ENCODE measurements around the gene MCM9.

DNA sequence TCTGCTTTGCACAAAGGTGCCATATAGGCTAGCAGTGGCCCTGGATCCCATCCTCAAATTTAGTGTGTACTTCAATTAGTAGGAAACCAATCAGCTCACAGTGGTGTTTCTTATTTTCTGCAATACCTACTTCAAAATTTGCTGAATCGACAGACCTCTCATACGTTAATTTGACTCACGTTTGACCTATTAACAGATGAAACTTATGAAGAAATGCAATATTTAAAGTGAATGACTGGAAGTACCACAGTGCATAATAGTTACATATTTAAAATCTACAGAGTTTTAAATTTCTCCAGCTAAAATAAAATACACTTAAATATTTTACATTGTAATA lies 47.6 kb upstream of the MCM9 start:
- TF ChIP-seq, protein P1, sequence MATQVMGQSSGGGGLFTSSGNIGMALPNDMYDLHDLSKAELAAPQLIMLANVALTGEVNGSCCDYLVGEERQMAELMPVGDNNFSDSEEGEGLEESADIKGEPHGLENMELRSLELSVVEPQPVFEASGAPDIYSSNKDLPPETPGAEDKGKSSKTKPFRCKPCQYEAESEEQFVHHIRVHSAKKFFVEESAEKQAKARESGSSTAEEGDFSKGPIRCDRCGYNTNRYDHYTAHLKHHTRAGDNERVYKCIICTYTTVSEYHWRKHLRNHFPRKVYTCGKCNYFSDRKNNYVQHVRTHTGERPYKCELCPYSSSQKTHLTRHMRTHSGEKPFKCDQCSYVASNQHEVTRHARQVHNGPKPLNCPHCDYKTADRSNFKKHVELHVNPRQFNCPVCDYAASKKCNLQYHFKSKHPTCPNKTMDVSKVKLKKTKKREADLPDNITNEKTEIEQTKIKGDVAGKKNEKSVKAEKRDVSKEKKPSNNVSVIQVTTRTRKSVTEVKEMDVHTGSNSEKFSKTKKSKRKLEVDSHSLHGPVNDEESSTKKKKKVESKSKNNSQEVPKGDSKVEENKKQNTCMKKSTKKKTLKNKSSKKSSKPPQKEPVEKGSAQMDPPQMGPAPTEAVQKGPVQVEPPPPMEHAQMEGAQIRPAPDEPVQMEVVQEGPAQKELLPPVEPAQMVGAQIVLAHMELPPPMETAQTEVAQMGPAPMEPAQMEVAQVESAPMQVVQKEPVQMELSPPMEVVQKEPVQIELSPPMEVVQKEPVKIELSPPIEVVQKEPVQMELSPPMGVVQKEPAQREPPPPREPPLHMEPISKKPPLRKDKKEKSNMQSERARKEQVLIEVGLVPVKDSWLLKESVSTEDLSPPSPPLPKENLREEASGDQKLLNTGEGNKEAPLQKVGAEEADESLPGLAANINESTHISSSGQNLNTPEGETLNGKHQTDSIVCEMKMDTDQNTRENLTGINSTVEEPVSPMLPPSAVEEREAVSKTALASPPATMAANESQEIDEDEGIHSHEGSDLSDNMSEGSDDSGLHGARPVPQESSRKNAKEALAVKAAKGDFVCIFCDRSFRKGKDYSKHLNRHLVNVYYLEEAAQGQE (IDR thresholded peaks at IDR 0.05; ENCODE audit: insufficient read depth in 1 of 2, low read depth in 2 of 2, low read length in 2 of 2) = no peak
- no peak for TF ChIP-seq SIN3A (IDR thresholded peaks at IDR 0.05; ENCODE audit: borderline replicate concordance, insufficient read depth, low read length)
- TF ChIP-seq POLR2AphosphoS5 (IDR thresholded peaks at IDR 0.05; ENCODE audit: low read depth, low read length) = no peak
- no peak for TF ChIP-seq TAF1 (IDR thresholded peaks at IDR 0.05; ENCODE audit: borderline replicate concordance, insufficient read depth, low read length)
